GM12872 (cell line): ENCODE measurements around the gene HS3ST1.

Source experiments
- TF ChIP-seq, protein P1 (sequence below): IDR thresholded peaks from 3 replicates; pipeline ENCODE4 v1.5.1; 2011; ENCODE audit warnings: low read depth, mild to moderate bottlenecking, low read length, moderate library complexity; ENCODE audit not compliant: insufficient read depth

The HS3ST1 gene

DNA sequence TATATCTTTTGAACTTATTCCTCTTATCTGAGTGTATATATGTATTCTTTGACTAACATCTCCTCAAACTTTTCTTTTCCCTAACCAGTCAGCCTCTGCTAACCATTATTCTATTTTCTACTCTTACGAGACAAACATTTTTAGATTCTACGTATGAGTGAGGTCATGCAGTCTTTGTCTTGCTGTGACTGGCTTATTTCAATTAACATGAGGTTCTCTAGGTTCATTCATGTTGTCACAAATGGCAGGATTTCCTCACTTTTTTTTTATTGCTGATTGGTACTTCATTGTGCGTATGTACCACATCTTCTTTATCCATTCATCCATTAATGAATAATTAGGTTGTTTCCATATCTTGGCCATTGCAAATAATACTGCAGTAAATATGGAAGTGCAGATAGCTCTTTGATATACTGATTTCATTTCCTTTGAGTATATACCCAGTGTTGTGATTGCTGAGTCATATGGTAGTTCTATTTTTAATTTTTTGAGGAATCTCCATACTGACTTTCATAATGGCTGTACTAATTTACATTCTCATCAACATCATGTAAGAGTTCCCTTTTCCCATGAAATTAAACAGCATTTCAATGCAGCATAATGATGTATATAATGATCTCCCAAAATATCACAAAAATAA lies 80.1 kb downstream of the HS3ST1 start:
- TF ChIP-seq, protein P1, sequence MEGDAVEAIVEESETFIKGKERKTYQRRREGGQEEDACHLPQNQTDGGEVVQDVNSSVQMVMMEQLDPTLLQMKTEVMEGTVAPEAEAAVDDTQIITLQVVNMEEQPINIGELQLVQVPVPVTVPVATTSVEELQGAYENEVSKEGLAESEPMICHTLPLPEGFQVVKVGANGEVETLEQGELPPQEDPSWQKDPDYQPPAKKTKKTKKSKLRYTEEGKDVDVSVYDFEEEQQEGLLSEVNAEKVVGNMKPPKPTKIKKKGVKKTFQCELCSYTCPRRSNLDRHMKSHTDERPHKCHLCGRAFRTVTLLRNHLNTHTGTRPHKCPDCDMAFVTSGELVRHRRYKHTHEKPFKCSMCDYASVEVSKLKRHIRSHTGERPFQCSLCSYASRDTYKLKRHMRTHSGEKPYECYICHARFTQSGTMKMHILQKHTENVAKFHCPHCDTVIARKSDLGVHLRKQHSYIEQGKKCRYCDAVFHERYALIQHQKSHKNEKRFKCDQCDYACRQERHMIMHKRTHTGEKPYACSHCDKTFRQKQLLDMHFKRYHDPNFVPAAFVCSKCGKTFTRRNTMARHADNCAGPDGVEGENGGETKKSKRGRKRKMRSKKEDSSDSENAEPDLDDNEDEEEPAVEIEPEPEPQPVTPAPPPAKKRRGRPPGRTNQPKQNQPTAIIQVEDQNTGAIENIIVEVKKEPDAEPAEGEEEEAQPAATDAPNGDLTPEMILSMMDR, result no peak

DNA sequence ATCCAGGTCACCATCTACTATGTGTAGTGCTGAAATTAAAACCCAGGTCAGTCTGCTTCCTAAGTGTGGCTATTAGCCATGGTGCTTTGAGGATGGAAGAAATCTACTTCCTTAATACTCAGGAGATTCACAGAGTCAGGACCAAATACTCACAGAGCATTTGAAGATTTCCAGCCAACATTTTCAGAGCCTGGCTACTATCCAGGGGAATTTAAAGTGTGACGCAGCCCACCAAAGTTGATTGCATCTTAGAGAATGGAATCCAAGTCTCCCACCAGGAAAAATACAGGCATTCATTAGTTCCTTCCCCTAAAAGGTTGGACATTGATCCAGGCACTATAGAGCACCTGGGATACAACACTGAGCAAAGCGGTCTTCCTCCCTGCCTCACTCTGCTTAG lies 83.8 kb downstream of the HS3ST1 start:
- TF ChIP-seq, protein P1, result no peak

DNA sequence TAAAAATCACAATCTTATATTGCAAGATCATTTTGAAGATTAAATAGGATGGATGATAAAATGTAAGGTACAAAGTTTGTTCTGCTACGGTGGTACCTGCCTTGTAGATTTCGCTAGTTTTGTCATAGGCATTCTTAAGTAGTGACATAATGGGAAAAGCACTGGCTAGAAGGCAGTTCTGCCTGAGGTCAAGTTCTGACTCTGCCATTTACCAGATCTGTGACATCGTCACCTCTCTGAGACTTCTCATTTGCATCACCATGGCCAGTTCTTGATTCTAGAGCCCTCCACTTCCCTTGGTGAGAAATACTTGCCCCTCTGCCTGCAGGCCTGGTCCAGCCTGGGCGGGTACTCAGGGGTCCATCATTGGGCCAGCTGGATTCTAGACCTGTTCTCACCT lies 85.2 kb downstream of the HS3ST1 start:
- TF ChIP-seq, protein P1, result no peak
